Measurements from ENCODE around the gene HDDC3. TPM values are rescaled to one million over a fixed set of nuclear protein-coding genes. Genes with fewer than 3 reads are reported as not detected.

The HDDC3 gene
- total RNA-seq, 1 donor from 2014 or later = 29.4 TPM

DNA sequence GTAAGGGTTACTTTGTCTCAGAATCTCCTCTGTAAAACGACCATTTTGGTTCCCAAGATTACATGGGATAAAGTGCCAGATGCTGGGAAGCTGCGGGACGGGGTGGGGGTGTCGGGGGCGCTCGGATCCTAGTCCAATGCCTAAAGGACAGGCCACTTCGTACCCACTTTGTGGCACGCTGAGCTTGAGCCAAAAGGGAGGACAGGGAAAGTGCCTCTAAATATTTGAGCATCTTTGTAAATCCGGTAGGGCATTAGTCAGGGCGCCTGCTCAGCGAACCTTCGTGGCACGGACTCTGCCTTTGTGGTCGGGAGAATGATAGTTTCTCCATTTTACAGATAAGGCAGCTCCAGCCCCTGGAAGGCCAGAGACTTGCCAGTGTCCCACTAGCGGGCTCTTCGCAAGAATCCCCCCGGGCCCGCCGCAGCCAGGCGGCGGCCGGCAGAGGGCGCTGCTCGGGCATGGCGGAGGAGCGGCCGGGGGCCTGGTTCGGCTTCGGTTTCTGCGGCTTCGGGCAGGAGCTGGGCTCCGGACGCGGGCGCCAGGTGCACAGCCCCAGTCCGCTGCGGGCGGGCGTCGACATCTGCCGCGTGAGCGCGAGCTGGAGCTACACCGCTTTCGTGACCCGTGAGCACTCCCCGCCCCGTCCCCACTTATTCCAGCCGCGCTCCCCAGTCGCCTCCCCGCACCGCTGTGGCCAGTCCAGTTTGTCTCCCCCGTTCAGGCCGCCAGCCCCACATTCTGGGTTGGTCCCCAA is 24.1 kb upstream of the HDDC3 start:
- DNase-seq (ENCODE audit: low spot score in 2 of 2) = peak in 1 of 2 donors; percentile 88
- Histone ChIP-seq H3K9me3 (no peaks in the 10 kb centered on the region), H3K27me3 (no peaks in the 10 kb centered on the region), H3K36me3 (peaks cover 22% of the 10 kb centered on the region in 2 donors), H3K27ac (peak overlapping the region; percentile 71 to 91), H3K4me1 (peaks cover 13 to 44% of the 10 kb centered on the region in 2 donors), H3K4me3 (peak overlapping the region; percentile 50 to 73)
- intact Hi-C loops (cut with DNase I) = loop anchor here (1.0 to 5.0 kb wide), 4 partner anchors 22 to 316 kb away; partner anchors contain the start of genes PRC1 and UNC45A
- TF ChIP-seq, protein P1, sequence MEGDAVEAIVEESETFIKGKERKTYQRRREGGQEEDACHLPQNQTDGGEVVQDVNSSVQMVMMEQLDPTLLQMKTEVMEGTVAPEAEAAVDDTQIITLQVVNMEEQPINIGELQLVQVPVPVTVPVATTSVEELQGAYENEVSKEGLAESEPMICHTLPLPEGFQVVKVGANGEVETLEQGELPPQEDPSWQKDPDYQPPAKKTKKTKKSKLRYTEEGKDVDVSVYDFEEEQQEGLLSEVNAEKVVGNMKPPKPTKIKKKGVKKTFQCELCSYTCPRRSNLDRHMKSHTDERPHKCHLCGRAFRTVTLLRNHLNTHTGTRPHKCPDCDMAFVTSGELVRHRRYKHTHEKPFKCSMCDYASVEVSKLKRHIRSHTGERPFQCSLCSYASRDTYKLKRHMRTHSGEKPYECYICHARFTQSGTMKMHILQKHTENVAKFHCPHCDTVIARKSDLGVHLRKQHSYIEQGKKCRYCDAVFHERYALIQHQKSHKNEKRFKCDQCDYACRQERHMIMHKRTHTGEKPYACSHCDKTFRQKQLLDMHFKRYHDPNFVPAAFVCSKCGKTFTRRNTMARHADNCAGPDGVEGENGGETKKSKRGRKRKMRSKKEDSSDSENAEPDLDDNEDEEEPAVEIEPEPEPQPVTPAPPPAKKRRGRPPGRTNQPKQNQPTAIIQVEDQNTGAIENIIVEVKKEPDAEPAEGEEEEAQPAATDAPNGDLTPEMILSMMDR (IDR thresholded peaks at IDR 0.05) = peak; percentile 91 to 97 (median 93)

DNA sequence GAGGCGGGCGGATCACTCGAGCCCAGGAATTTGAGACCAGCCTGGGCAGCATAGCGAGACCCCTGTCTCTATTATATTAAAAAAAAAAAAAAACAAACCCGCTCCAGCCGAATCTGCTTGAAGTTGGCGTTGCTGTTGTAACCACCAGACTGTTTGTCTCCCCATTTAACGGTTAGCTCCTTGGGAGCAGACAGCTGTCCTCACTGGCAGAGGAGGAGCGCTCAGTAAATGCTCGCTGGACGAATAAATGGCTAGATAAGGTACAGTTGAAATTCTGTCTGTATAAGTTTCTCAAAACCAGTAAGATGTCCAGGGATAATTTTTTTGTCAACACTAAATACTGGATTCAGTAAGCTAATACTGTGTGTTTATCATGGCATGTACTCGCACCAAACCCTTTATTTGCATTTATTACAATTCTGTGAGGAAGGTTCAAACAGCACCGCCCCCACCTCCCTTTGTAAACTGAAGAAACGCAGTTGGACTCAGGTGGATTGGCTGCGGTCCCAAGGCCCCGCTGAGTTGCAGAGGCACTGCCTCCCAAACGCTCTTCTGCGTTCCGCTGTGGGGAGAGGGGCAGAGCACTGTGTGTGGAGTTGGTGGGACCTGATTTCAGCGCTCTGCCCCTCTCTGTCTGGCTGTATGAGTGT is 23.4 kb upstream of the HDDC3 start:
- intact Hi-C loops (cut with DNase I) = loop anchor here (1.0 to 5.0 kb wide), 4 partner anchors 21 to 317 kb away; partner anchors contain the start of genes PRC1, UNC45A and VPS33B
- H3K4me3 ChIP-seq = peak overlapping the region; percentile 75 to 80
- H3K4me1 ChIP-seq = peaks cover 11 to 39% of the 10 kb centered on the region in 2 donors
- TF ChIP-seq, protein P1 (IDR thresholded peaks at IDR 0.05) = no peak
- H3K36me3 ChIP-seq = peaks cover 29 to 30% of the 10 kb centered on the region in 2 donors
- H3K27me3 ChIP-seq = no peaks in the 10 kb centered on the region
- DNase-seq (ENCODE audit: low spot score in 2 of 2) = no peak
- no peak overlapping the region for H3K27ac ChIP-seq
- H3K9me3 ChIP-seq = no peaks in the 10 kb centered on the region

DNA sequence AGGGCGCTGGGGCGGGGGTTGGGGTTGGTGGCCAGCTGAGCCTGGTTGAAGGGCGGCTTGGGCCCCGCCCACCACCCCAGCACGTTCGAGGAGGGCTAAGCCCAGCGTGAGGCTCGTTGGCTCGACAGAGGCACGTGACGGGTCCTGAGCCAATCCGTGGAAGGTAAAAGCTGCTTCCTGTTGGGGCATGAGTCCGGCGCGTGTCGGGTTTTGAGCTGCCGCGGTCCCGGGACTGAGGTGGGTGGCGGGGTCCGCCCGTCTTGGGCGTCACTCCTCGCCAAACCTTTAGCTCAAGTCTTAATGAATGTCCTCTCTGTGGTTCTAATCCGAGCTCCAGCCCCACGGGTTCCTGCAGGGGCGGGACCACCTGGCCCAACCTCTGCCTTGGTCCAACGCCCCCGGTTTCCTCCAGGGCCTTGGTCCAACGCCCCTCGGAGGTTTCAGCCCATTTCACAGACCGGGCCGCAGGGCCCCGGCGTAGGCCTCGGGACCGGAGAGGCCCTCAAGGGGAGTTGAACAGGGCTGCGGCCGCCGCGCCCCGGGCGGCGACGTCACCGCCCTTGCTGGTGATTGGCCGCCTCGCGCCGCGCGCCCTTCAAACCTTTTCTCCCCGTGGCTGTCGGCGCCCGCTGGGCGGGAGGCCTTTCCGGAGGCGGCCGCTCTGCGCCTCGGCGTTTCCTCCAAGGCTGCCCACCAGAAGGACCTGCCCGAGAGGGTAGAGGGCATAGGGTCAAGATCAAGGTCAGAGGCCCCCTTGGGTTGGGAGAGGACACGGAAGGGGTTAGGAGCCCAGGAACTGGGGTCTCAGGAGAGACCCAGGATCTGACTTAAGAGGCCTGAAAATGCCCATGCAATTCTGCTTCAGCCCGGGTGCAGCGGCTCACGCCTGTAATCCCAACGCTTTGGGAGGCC is 22.6 kb upstream of the HDDC3 start, which contains the start of gene RCCD1:
Gene RCCD1, plus strand, starts transcription at position 173 of the 912 bp plus-strand sequence. CDS start 1,851 bp downstream, outside the sequence.
- TF ChIP-seq, protein P1 (IDR thresholded peaks at IDR 0.05) = peak in 1 of 3 experiments; percentile 6
- Histone ChIP-seq H3K4me3 (peak within 1 kb of the TSS; percentile 75 to 80), H3K27me3 (no peaks in the 10 kb centered on the region), H3K4me1 (peaks cover 5 to 31% of the 10 kb centered on the region in 2 donors), H3K27ac (peak within 1 kb of the TSS; percentile 82 to 96), H3K9me3 (no peaks in the 10 kb centered on the region), H3K36me3 (peaks cover 36 to 37% of the 10 kb centered on the region in 2 donors)
- intact Hi-C loops (cut with DNase I) = loop anchor here (2.0 to 5.0 kb wide), 2 partner anchors 68 to 317 kb away; partner anchors contain the start of gene VPS33B
- DNase-seq (ENCODE audit: low spot score in 2 of 2) = peak; percentile 84 to 97

DNA sequence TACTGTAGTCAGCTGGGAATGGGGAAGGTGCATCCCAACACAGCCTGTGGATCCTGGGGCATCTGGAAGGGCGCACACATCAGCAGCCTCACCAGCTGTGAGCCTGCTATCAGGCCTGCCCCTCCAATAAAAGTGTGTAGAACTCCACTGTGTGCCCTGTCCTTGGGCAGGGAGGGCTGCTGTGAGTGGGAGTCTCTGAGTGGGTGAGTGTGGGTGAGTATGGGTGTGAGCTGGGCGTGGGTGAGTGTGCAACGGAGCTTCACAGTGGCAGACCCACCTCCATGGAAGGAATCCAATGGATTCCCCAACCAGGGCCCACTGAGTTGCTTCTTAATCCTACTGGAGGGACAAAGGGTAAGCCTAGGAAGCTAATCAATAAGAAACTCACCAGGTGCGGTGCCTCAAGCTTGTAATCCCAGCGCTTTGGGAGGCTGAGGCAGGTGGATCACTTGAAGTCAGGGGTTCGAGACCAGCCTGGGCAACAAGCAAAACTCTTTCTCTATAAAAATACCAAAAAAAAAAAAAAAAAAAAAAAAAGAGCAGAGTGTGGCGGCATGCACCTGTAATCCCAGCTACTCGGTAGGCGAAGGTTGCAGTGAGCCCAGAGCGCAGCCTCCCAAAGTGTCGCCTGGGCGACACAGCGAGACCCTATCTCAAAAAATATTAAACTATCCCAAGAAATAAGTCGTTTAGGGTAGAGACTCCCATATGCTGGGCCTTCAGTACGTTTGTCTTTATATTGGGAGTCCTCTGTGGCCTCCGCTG is 21.8 kb upstream of the HDDC3 start:
- no peaks in the 10 kb centered on the region for H3K27me3 ChIP-seq
- TF ChIP-seq, protein P1 (IDR thresholded peaks at IDR 0.05) = no peak
- H3K4me3 ChIP-seq = peak overlapping the region; percentile 75 to 80
- peak overlapping the region; percentile 82 to 96 for H3K27ac ChIP-seq
- peaks cover 44 to 45% of the 10 kb centered on the region in 2 donors for H3K36me3 ChIP-seq
- DNase-seq (ENCODE audit: low spot score in 2 of 2) = no peak
- H3K9me3 ChIP-seq = no peaks in the 10 kb centered on the region
- intact Hi-C loops (cut with DNase I) = loop anchor here (2.0 kb wide), 1 partner anchor 69 kb away; the partner anchor contains the start of gene VPS33B
- H3K4me1 ChIP-seq = peaks cover 5 to 26% of the 10 kb centered on the region in 2 donors

All from ascending aorta (tissue), 2 donors.